ENCODE data around the gene PIP4P1.
A peak's percentile ranks its signal among the peaks of the same experiment; 100 is the strongest.

PIP4P1 gene

GRCh38 chr14:20424851-20425250 lies 36.4 kb downstream of the PIP4P1 start:
- no peaks in the 10 kb centered on the region for H3K79me2 ChIP-seq (ENCODE audit: control insufficient read depth, insufficient read depth, low read length)
- WGBS (ENCODE audit: extremely low coverage, insufficient coverage, low lambda C conversion rate), result no CpG with 5 or more reads among the region's 2 CpGs
- no peak overlapping the region for H3K56ac ChIP-seq (ENCODE audit: low read length)
- H3K79me1 ChIP-seq (ENCODE audit: low read length), result no peaks in the 10 kb centered on the region
- H2BK120ac ChIP-seq (ENCODE audit: low read depth, low read length), result no peak overlapping the region
- no peak overlapping the region for H4K8ac ChIP-seq (ENCODE audit: low read depth, low read length)
- H3K4me1 ChIP-seq (ENCODE audit: control insufficient read depth, low read depth, low read length), result peaks cover 2% of the 10 kb centered on the region
- H2BK5ac ChIP-seq (ENCODE audit: low read length), result no peak overlapping the region
- H3K4me2 ChIP-seq (ENCODE audit: low read length), result no peak overlapping the region
- no peak overlapping the region for H3K4ac ChIP-seq (ENCODE audit: low read depth, low read length)
- H3K18ac ChIP-seq (ENCODE audit: low read length), result no peak overlapping the region
- no peak overlapping the region for H3K4me3 ChIP-seq (ENCODE audit: low read length)
- DNase-seq, result no peak
- H4K5ac ChIP-seq (ENCODE audit: low read length), result no peak overlapping the region
- H2AK5ac ChIP-seq (ENCODE audit: low read length), result no peak overlapping the region
- no peaks in the 10 kb centered on the region for H3K27me3 ChIP-seq (ENCODE audit: insufficient read depth, low read length, poor library complexity)
- H3K27ac ChIP-seq (ENCODE audit: low read depth, low read length), result no peak overlapping the region
- H3K23ac ChIP-seq (ENCODE audit: low read length), result no peak overlapping the region
- H3K9ac ChIP-seq (ENCODE audit: low read length), result no peak overlapping the region
- no peak overlapping the region for H2BK15ac ChIP-seq (replicated peaks; ENCODE audit: low read depth)
- H3K36me3 ChIP-seq (ENCODE audit: control insufficient read depth, insufficient read depth, low read length), result no peaks in the 10 kb centered on the region

- H3K79me1 ChIP-seq (ENCODE audit: low read length), result no peaks in the 10 kb centered on the region
- no peak overlapping the region for H4K5ac ChIP-seq (ENCODE audit: low read length)
- H3K36me3 ChIP-seq (ENCODE audit: control insufficient read depth, insufficient read depth, low read length), result no peaks in the 10 kb centered on the region
- H2BK120ac ChIP-seq (ENCODE audit: low read depth, low read length), result no peak overlapping the region
- H3K4me3 ChIP-seq (ENCODE audit: low read length), result no peak overlapping the region
- H3K4me2 ChIP-seq (ENCODE audit: low read length), result no peak overlapping the region
- no peak for DNase-seq
- H3K56ac ChIP-seq (ENCODE audit: low read length), result no peak overlapping the region
- H3K4me1 ChIP-seq (ENCODE audit: control insufficient read depth, low read depth, low read length), result peaks cover 2% of the 10 kb centered on the region
- H2BK15ac ChIP-seq (replicated peaks; ENCODE audit: low read depth), result no peak overlapping the region
- no CpG with 5 or more reads among the region's 2 CpGs for WGBS (ENCODE audit: extremely low coverage, insufficient coverage, low lambda C conversion rate)
- H3K4ac ChIP-seq (ENCODE audit: low read depth, low read length), result no peak overlapping the region
- no peak overlapping the region for H2BK5ac ChIP-seq (ENCODE audit: low read length)
- H3K27me3 ChIP-seq (ENCODE audit: insufficient read depth, low read length, poor library complexity), result no peaks in the 10 kb centered on the region
- H3K18ac ChIP-seq (ENCODE audit: low read length), result no peak overlapping the region
- no peak overlapping the region for H3K23ac ChIP-seq (ENCODE audit: low read length)
- no peak overlapping the region for H2AK5ac ChIP-seq (ENCODE audit: low read length)
- H3K9ac ChIP-seq (ENCODE audit: low read length), result no peak overlapping the region
- H3K79me2 ChIP-seq (ENCODE audit: control insufficient read depth, insufficient read depth, low read length), result no peaks in the 10 kb centered on the region
- H3K27ac ChIP-seq (ENCODE audit: low read depth, low read length), result no peak overlapping the region
- no peak overlapping the region for H4K8ac ChIP-seq (ENCODE audit: low read depth, low read length)
Observed at GRCh38 chr14:20422886-20423285, 38.3 kb downstream of the PIP4P1 start.

- H3K36me3 ChIP-seq (ENCODE audit: control insufficient read depth, insufficient read depth, low read length), result no peaks in the 10 kb centered on the region
- H4K8ac ChIP-seq (ENCODE audit: low read depth, low read length), result peak overlapping the region; percentile 56
- no peak overlapping the region for H3K18ac ChIP-seq (ENCODE audit: low read length)
- H3K27me3 ChIP-seq (ENCODE audit: insufficient read depth, low read length, poor library complexity), result no peaks in the 10 kb centered on the region
- H4K5ac ChIP-seq (ENCODE audit: low read length), result no peak overlapping the region
- no peak overlapping the region for H2BK5ac ChIP-seq (ENCODE audit: low read length)
- H3K9ac ChIP-seq (ENCODE audit: low read length), result no peak overlapping the region
- H3K27ac ChIP-seq (ENCODE audit: low read depth, low read length), result no peak overlapping the region
- no CpG with 5 or more reads among the region's 2 CpGs for WGBS (ENCODE audit: extremely low coverage, insufficient coverage, low lambda C conversion rate)
- DNase-seq, result no peak
- H2BK15ac ChIP-seq (replicated peaks; ENCODE audit: low read depth), result no peak overlapping the region
- H2AK5ac ChIP-seq (ENCODE audit: low read length), result no peak overlapping the region
- H3K4ac ChIP-seq (ENCODE audit: low read depth, low read length), result no peak overlapping the region
- no peak overlapping the region for H3K4me2 ChIP-seq (ENCODE audit: low read length)
- no peak overlapping the region for H3K23ac ChIP-seq (ENCODE audit: low read length)
- no peak overlapping the region for H3K4me3 ChIP-seq (ENCODE audit: low read length)
- H3K56ac ChIP-seq (ENCODE audit: low read length), result no peak overlapping the region
- H3K4me1 ChIP-seq (ENCODE audit: control insufficient read depth, low read depth, low read length), result no peaks in the 10 kb centered on the region
- H3K79me1 ChIP-seq (ENCODE audit: low read length), result no peaks in the 10 kb centered on the region
- no peak overlapping the region for H2BK120ac ChIP-seq (ENCODE audit: low read depth, low read length)
- no peaks in the 10 kb centered on the region for H3K79me2 ChIP-seq (ENCODE audit: control insufficient read depth, insufficient read depth, low read length)
Observed at GRCh38 chr14:20421267-20421666, 40.0 kb downstream of the PIP4P1 start.

GRCh38 chr14:20419419-20419818 lies 41.8 kb downstream of the PIP4P1 start:
- no peak for DNase-seq

GRCh38 chr14:20418501-20418909 lies 42.7 kb downstream of the PIP4P1 start:
- Histone ChIP-seq H4K5ac (ENCODE audit: low read length) (no peak overlapping the region), H3K4me1 (ENCODE audit: control insufficient read depth, low read depth, low read length) (no peaks in the 10 kb centered on the region), H3K56ac (ENCODE audit: low read length) (no peak overlapping the region), H3K79me2 (ENCODE audit: control insufficient read depth, insufficient read depth, low read length) (no peaks in the 10 kb centered on the region), H3K79me1 (ENCODE audit: low read length) (no peaks in the 10 kb centered on the region), H3K36me3 (ENCODE audit: control insufficient read depth, insufficient read depth, low read length) (no peaks in the 10 kb centered on the region), H3K4ac (ENCODE audit: low read depth, low read length) (no peak overlapping the region), H3K4me2 (ENCODE audit: low read length) (no peak overlapping the region), H2BK15ac (replicated peaks; ENCODE audit: low read depth) (no peak overlapping the region), H3K23ac (ENCODE audit: low read length) (no peak overlapping the region), H2BK120ac (ENCODE audit: low read depth, low read length) (no peak overlapping the region), H2AK5ac (ENCODE audit: low read length) (no peak overlapping the region), H3K18ac (ENCODE audit: low read length) (no peak overlapping the region), H3K4me3 (ENCODE audit: low read length) (no peak overlapping the region), H3K9ac (ENCODE audit: low read length) (no peak overlapping the region), H2BK5ac (ENCODE audit: low read length) (no peak overlapping the region), H3K27ac (ENCODE audit: low read depth, low read length) (no peak overlapping the region), H3K27me3 (ENCODE audit: insufficient read depth, low read length, poor library complexity) (no peaks in the 10 kb centered on the region), H4K8ac (ENCODE audit: low read depth, low read length) (no peak overlapping the region)
- DNase-seq, result no peak
- no CpG with 5 or more reads among the region's 2 CpGs for WGBS (ENCODE audit: extremely low coverage, insufficient coverage, low lambda C conversion rate)

More at GRCh38 chr14:20419419-20419818, 41.8 kb downstream of the PIP4P1 start:
- Histone ChIP-seq H3K18ac (ENCODE audit: low read length) (no peak overlapping the region), H3K36me3 (ENCODE audit: control insufficient read depth, insufficient read depth, low read length) (no peaks in the 10 kb centered on the region), H4K5ac (ENCODE audit: low read length) (no peak overlapping the region), H3K79me2 (ENCODE audit: control insufficient read depth, insufficient read depth, low read length) (no peaks in the 10 kb centered on the region), H4K8ac (ENCODE audit: low read depth, low read length) (no peak overlapping the region), H2AK5ac (ENCODE audit: low read length) (no peak overlapping the region), H3K23ac (ENCODE audit: low read length) (no peak overlapping the region), H3K27ac (ENCODE audit: low read depth, low read length) (no peak overlapping the region), H3K4ac (ENCODE audit: low read depth, low read length) (no peak overlapping the region), H3K79me1 (ENCODE audit: low read length) (no peaks in the 10 kb centered on the region), H3K4me3 (ENCODE audit: low read length) (no peak overlapping the region), H2BK5ac (ENCODE audit: low read length) (no peak overlapping the region), H3K56ac (ENCODE audit: low read length) (no peak overlapping the region), H2BK120ac (ENCODE audit: low read depth, low read length) (no peak overlapping the region), H3K9ac (ENCODE audit: low read length) (no peak overlapping the region), H2BK15ac (replicated peaks; ENCODE audit: low read depth) (no peak overlapping the region), H3K27me3 (ENCODE audit: insufficient read depth, low read length, poor library complexity) (no peaks in the 10 kb centered on the region), H3K4me2 (ENCODE audit: low read length) (no peak overlapping the region), H3K4me1 (ENCODE audit: control insufficient read depth, low read depth, low read length) (no peaks in the 10 kb centered on the region)
- WGBS (ENCODE audit: extremely low coverage, insufficient coverage, low lambda C conversion rate), result no CpG with 5 or more reads among the region's 1 CpG

Measured in mesendoderm (in vitro differentiated cells).